ENCODE results near the gene RTEL1.

The RTEL1 gene

DNA sequence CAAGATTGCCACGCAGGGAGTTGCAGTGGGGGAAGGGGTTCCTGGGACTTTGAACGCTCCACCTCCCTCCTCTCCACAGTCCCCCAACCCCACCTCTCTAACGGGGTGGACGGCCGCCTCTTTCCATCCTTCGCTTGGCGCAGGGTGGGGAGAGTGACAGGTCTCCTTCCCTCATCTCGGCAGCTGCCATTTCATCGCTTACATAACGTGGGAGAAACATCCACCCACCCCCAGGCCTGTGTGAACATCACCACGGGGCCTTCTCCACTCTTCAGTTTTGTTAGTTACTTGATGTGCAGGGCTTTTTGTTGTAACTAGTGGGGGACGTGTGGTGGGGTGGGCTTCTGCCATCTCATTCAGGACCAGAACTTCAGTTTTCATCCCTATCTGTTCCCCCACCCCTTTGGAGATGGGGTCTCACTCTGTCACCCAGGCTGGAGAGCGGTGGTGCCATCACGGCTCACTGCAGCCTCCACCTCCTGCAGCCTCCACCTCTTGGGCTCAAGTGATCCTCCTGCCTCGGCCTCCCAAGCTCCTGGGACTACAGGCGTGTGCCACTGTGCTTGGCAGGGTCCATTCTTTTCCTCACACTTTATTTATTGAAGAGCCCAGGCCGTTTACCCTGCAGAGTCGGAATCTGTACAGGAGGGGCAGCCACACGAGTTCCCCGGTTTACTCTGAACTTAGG, 17.7 kb downstream of the RTEL1 start:
- H3K9ac ChIP-seq: no peak overlapping the region
- H3K4me3 ChIP-seq: no peak overlapping the region
- no peaks in the 10 kb centered on the region for H3K27me3 ChIP-seq
- no peaks in the 10 kb centered on the region for H3K4me1 ChIP-seq
- TF ChIP-seq Cebpa-rat (IDR thresholded peaks at IDR 0.05): no peak
- H3K9me3 ChIP-seq (replicated peaks in 1 of 11): no peaks in the 10 kb centered on the region
- peaks cover 0 to 38% (median 0%) of the 10 kb centered on the region in 11 experiments; a peak in 4 of 22 replicates for H4K20me1 ChIP-seq
- H3K27ac ChIP-seq: no peak overlapping the region
- no peak overlapping the region for H3K4me2 ChIP-seq
- H3K36me3 ChIP-seq: peaks cover 59 to 94% (median 79%) of the 10 kb centered on the region in 11 experiments

GRCh38 chr20:63678071-63678470, 20.0 kb downstream of the RTEL1 start:
- no peak overlapping the region for H3K27ac ChIP-seq
- no peak overlapping the region for H3K9ac ChIP-seq
- H3K27me3 ChIP-seq: no peaks in the 10 kb centered on the region
- peaks cover 0 to 57% (median 0%) of the 10 kb centered on the region in 11 experiments; a peak in 6 of 22 replicates for H4K20me1 ChIP-seq
- H3K4me3 ChIP-seq: no peak overlapping the region
- peaks cover 0 to 12% (median 5%) of the 10 kb centered on the region in 10 experiments; a peak in 9 of 20 replicates for H3K4me1 ChIP-seq
- no peaks in the 10 kb centered on the region for H3K9me3 ChIP-seq (replicated peaks in 1 of 11)
- H3K36me3 ChIP-seq: peaks cover 50 to 98% (median 74%) of the 10 kb centered on the region in 11 experiments
- no peak overlapping the region for H3K4me2 ChIP-seq
- no peak for TF ChIP-seq Cebpa-rat (IDR thresholded peaks at IDR 0.05)

- TF ChIP-seq Cebpa-rat (IDR thresholded peaks at IDR 0.05): no peak
Observed at GRCh38 chr20:63678667-63679465, 20.8 kb downstream of the RTEL1 start.

GRCh38 chr20:63679799-63680305, 21.7 kb downstream of the RTEL1 start:
- H3K4me2 ChIP-seq: no peak overlapping the region
- H3K9ac ChIP-seq: peak overlapping the region in 2 of 11 experiments; percentile 5 to 6; a peak in 2 of 22 replicates
- H3K27me3 ChIP-seq: no peaks in the 10 kb centered on the region
- H3K9me3 ChIP-seq (replicated peaks in 1 of 11): no peaks in the 10 kb centered on the region
- H3K27ac ChIP-seq: no peak overlapping the region
- H3K4me3 ChIP-seq: no peak overlapping the region
- peaks cover 34 to 87% (median 61%) of the 10 kb centered on the region in 11 experiments for H3K36me3 ChIP-seq
- TF ChIP-seq Cebpa-rat (IDR thresholded peaks at IDR 0.05): no peak
- H4K20me1 ChIP-seq: peaks cover 0 to 57% (median 3%) of the 10 kb centered on the region in 11 experiments; a peak in 6 of 22 replicates
- peaks cover 0 to 30% (median 5%) of the 10 kb centered on the region in 10 experiments; a peak in 9 of 20 replicates for H3K4me1 ChIP-seq

More at GRCh38 chr20:63678667-63679465, 20.8 kb downstream of the RTEL1 start:
- H3K9ac ChIP-seq: peak overlapping the region in 1 of 11 experiments; percentile 9; a peak in 1 of 22 replicates
- no peak overlapping the region for H3K4me3 ChIP-seq
- no peak overlapping the region for H3K27ac ChIP-seq
- H3K27me3 ChIP-seq: no peaks in the 10 kb centered on the region
- H4K20me1 ChIP-seq: peaks cover 0 to 57% (median 3%) of the 10 kb centered on the region in 11 experiments; a peak in 6 of 22 replicates
- H3K9me3 ChIP-seq (replicated peaks in 1 of 11): no peaks in the 10 kb centered on the region
- H3K4me2 ChIP-seq: no peak overlapping the region
- peaks cover 0 to 20% (median 5%) of the 10 kb centered on the region in 10 experiments; a peak in 9 of 20 replicates for H3K4me1 ChIP-seq
- H3K36me3 ChIP-seq: peaks cover 42 to 97% (median 70%) of the 10 kb centered on the region in 11 experiments

DNA sequence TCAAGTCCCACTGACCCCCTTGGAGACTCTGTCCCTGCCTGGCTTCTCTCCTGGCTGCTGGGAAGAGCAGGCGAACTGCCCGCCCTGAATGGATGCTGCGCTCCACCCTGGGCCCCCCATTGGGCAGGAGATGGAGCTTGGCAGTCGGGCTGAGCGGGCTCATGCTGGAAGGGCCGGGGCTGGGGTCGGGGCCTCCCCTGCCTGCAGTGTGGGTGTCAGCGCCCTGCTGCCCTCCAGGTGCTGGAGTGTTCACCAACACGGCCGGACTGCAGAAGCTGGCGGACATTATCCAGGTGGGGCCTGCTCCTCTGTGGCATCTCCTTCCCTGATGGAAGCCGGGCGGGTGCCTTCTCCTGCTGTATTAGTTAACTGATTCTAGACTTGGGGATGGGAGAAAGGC, 22.3 kb downstream of the RTEL1 start:
- Histone ChIP-seq H3K36me3 (peaks cover 29 to 82% (median 56%) of the 10 kb centered on the region in 11 experiments), H3K27me3 (no peaks in the 10 kb centered on the region), H3K4me3 (no peak overlapping the region), H3K9me3 (replicated peaks in 1 of 11) (no peaks in the 10 kb centered on the region), H4K20me1 (peaks cover 0 to 56% (median 3%) of the 10 kb centered on the region in 11 experiments; a peak in 7 of 22 replicates), H3K4me1 (peaks cover 0 to 36% (median 5%) of the 10 kb centered on the region in 10 experiments; a peak in 9 of 20 replicates), H3K9ac (no peak overlapping the region), H3K4me2 (no peak overlapping the region), H3K27ac (no peak overlapping the region)
- TF ChIP-seq Cebpa-rat (IDR thresholded peaks at IDR 0.05): no peak

GRCh38 chr20:63680857-63681608, 22.9 kb downstream of the RTEL1 start:
- H3K4me2 ChIP-seq: no peak overlapping the region

GRCh38 chr20:63681609-63682142, 23.6 kb downstream of the RTEL1 start:
- TF ChIP-seq Cebpa-rat (IDR thresholded peaks at IDR 0.05): no peak
- H3K27me3 ChIP-seq: no peaks in the 10 kb centered on the region
- no peak overlapping the region for H3K27ac ChIP-seq
- H3K4me2 ChIP-seq: no peak overlapping the region
- H3K36me3 ChIP-seq: peaks cover 18 to 69% (median 45%) of the 10 kb centered on the region in 11 experiments; a peak in 21 of 22 replicates
- H3K9me3 ChIP-seq (replicated peaks in 1 of 11): no peaks in the 10 kb centered on the region
- peaks cover 5 to 48% (median 13%) of the 10 kb centered on the region in 10 experiments for H3K4me1 ChIP-seq
- H3K4me3 ChIP-seq: no peak overlapping the region
- H3K9ac ChIP-seq: no peak overlapping the region
- peaks cover 0 to 53% (median 8%) of the 10 kb centered on the region in 11 experiments; a peak in 8 of 22 replicates for H4K20me1 ChIP-seq

More at GRCh38 chr20:63680857-63681608, 22.9 kb downstream of the RTEL1 start:
- Histone ChIP-seq H3K36me3 (peaks cover 23 to 76% (median 50%) of the 10 kb centered on the region in 11 experiments; a peak in 21 of 22 replicates), H3K27ac (no peak overlapping the region), H3K9me3 (replicated peaks in 1 of 11) (no peaks in the 10 kb centered on the region), H4K20me1 (peaks cover 0 to 52% (median 3%) of the 10 kb centered on the region in 11 experiments; a peak in 8 of 22 replicates), H3K27me3 (no peaks in the 10 kb centered on the region), H3K9ac (0 out of 22 replicates have a peak overlapping the region, but pooled peaks of 1 of the 11 experiments have one; percentile 14), H3K4me1 (peaks cover 0 to 42% (median 7%) of the 10 kb centered on the region in 10 experiments; a peak in 12 of 20 replicates), H3K4me3 (no peak overlapping the region)
- no peak for TF ChIP-seq Cebpa-rat (IDR thresholded peaks at IDR 0.05)

Data from BLaER1 treated with 17β-estradiol and CSF1 and Interleukin-3, amounts not matched to agents 10 nM and 100 nM (cell line).